HepG2 (cell line): ENCODE data around the gene CMTM8. TPM values are rescaled to one million over a fixed set of nuclear protein-coding genes. Genes with fewer than 3 reads are reported as not detected.

ENCODE experiments used
- ATAC-seq: fragments of 200-7000 bp; cut with Tn5 transposase; 3 replicates; pipeline ENCODE4 v1.9.1; 2020; ENCODE audit warnings: mild to moderate bottlenecking, moderate library complexity
- BruUV-seq: library from RNA; stranded (reverse); fragments of 400-500 nt; replicated peaks from 2 replicates; lab custom pipeline; 2021; lab: Mats Ljungman, UMichigan
- CTCF ChIA-PET: fragments of 300-600 bp; formaldehyde crosslinking; extraction: SDS; loops from one replicate; lab custom pipeline; 2021; ENCODE audit warnings: low total read pairs, inconsistent platforms, low intra/inter-chr PET ratio; lab: Yijun Ruan, JAX
- POLR2A ChIA-PET: fragments of 350-600 bp; sonication (Branson Sonifier 250); formaldehyde crosslinking; loops from one replicate; lab custom pipeline; 2020; ENCODE audit warnings: antibody characterized with exemption, inconsistent platforms; lab: Yijun Ruan, JAX
- DNase-seq: peaks from one replicate; pipeline ENCODE4 v3.0.0-alpha.2; 2015; ENCODE audit warnings: low spot score
- FAIRE-seq: peaks from 3 replicates; lab custom pipeline; 2011; peaks lifted over from hg19 to GRCh38; lab: Jason Lieb, UNC
- H2AFZ ChIP-seq: one replicate; pipeline ENCODE4 v1.6.1; 2011; ENCODE audit warnings: low read length, inconsistent platforms
- H3K27ac ChIP-seq: fragments of 300-600 bp; 3 replicates; pipeline ENCODE4 v1.8.0; 2011; ENCODE audit warnings: mixed run types, mild to moderate bottlenecking, mixed read lengths, low read length, inconsistent platforms; ENCODE audit not compliant: insufficient read depth; ENCODE audit errors: extremely low read length
- H3K27me3 ChIP-seq, 2 experiments: fragments of 200-600 bp in 1 of 2; 2 replicates in 1 of 2; 3 replicates in 1 of 2; pipeline versions ENCODE4 v1.6.0 to v1.8.0; 2011; ENCODE audit warnings: low read length in 2 of 2, mild to moderate bottlenecking in 2 of 2, moderate library complexity in 2 of 2, inconsistent platforms in 1 of 2; ENCODE audit not compliant: insufficient read depth in 2 of 2, control insufficient read depth in 1 of 2
- H3K36me3 ChIP-seq, 2 experiments: fragments of 200-600 bp in 1 of 2; replicated peaks in 1 of 2; 2 replicates in 1 of 2; 3 replicates in 1 of 2; pipeline versions ENCODE4 v1.5.1 to v1.8.0; 2011; ENCODE audit warnings: low read length in 2 of 2, inconsistent platforms in 1 of 2; ENCODE audit not compliant: insufficient read depth in 2 of 2, control insufficient read depth in 1 of 2
- H3K4me1 ChIP-seq: 2 replicates; pipeline ENCODE4 v1.5.1; 2012; ENCODE audit warnings: low read length, inconsistent platforms; ENCODE audit not compliant: insufficient read depth
- H3K4me2 ChIP-seq: 2 replicates; pipeline ENCODE4 v1.6.0; 2011; ENCODE audit warnings: low read depth, low read length, inconsistent platforms
- H3K4me3 ChIP-seq, 3 experiments: fragments of 200-600 bp in 1 of 3; sonication (generic), shearing (Covaris generic) in 1 of 3; replicated peaks in 1 of 3; 2 replicates each; pipeline ENCODE4 v1.5.1; 2011 to 2016; ENCODE audit warnings: low read length in 3 of 3, inconsistent platforms in 2 of 3, low read depth in 2 of 3, mild to moderate bottlenecking in 2 of 3, control low read depth in 1 of 3, mixed read lengths in 1 of 3; ENCODE audit not compliant: insufficient read depth in 1 of 3
- H3K79me2 ChIP-seq: one replicate; pipeline ENCODE4 v1.6.1; 2011; ENCODE audit warnings: low read length, inconsistent platforms; ENCODE audit not compliant: insufficient read depth
- H3K9ac ChIP-seq: 2 replicates; pipeline ENCODE4 v1.6.0; 2011; ENCODE audit warnings: mild to moderate bottlenecking, low read depth, low read length, inconsistent platforms; ENCODE audit not compliant: insufficient read depth
- H3K9me3 ChIP-seq: 2 replicates; pipeline ENCODE4 v1.5.1; 2012; ENCODE audit warnings: mild to moderate bottlenecking, low read length
- H4K20me1 ChIP-seq: 2 replicates; pipeline ENCODE4 v1.6.0; 2011; ENCODE audit warnings: inconsistent platforms, mild to moderate bottlenecking, low read length, moderate library complexity; ENCODE audit not compliant: insufficient read depth
- CBX2 ChIP-seq, 2 experiments: fragments of 200-600 bp in 1 of 2; sonication (generic); formaldehyde crosslinking in 1 of 2; IDR thresholded peaks; 2 replicates each; pipeline versions ENCODE4 v1.7.0 to v1.8.1; 2018 to 2022; ENCODE audit warnings: low read depth in 2 of 2, low read length in 1 of 2, mild to moderate bottlenecking in 1 of 2, missing genetic modification reagents in 1 of 2
- EED ChIP-seq: sonication (generic); formaldehyde crosslinking; IDR thresholded peaks from 2 replicates; pipeline ENCODE4 v1.5.0; 2020; ENCODE audit warnings: mild to moderate bottlenecking, missing genetic modification reagents
- GTF3A ChIP-seq: sonication (generic); formaldehyde crosslinking; conservative IDR thresholded peaks from 2 replicates; pipeline ENCODE4 v1.4.0; 2020; ENCODE audit warnings: mild to moderate bottlenecking, missing genetic modification reagents
- HDAC1 ChIP-seq: sonication (generic); formaldehyde crosslinking; IDR thresholded peaks from 2 replicates; pipeline ENCODE4 v1.5.1; 2020; ENCODE audit warnings: mild to moderate bottlenecking, missing genetic modification reagents
- NCOR1 ChIP-seq: fragments of 200-600 bp; sonication (generic); IDR thresholded peaks from 2 replicates; pipeline ENCODE4 v1.7.0; 2017; ENCODE audit warnings: antibody characterized with exemption, low read length, borderline replicate concordance
- NR3C1 ChIP-seq: sonication (generic); formaldehyde crosslinking; IDR thresholded peaks from 2 replicates; pipeline ENCODE4 v1.4.0; 2020; ENCODE audit warnings: missing genetic modification reagents
- PCBP1 ChIP-seq: fragments of 200-400 bp; formaldehyde crosslinking; IDR thresholded peaks from 2 replicates; pipeline ENCODE4 v1.6.1; 2017; ENCODE audit warnings: mild to moderate bottlenecking, low read depth, low read length, borderline replicate concordance
- PHF20 ChIP-seq: sonication (generic); formaldehyde crosslinking; IDR thresholded peaks from 2 replicates; pipeline ENCODE4 v1.5.0; 2020; ENCODE audit warnings: mild to moderate bottlenecking, missing genetic modification reagents
- ZBTB49 ChIP-seq: sonication (generic); formaldehyde crosslinking; IDR thresholded peaks from 2 replicates; pipeline ENCODE4 v1.4.0; 2020; ENCODE audit warnings: missing genetic modification reagents, borderline replicate concordance
- ZNF414 ChIP-seq: sonication (generic); formaldehyde crosslinking; IDR thresholded peaks from 2 replicates; pipeline ENCODE4 v1.5.0; 2020; ENCODE audit warnings: missing genetic modification reagents
- ZNF460 ChIP-seq: sonication (generic); formaldehyde crosslinking; IDR thresholded peaks from 2 replicates; pipeline ENCODE4 v1.5.1; 2020; ENCODE audit warnings: missing genetic modification reagents, mild to moderate bottlenecking, borderline replicate concordance
- ZNF75D ChIP-seq: sonication (generic); formaldehyde crosslinking; IDR thresholded peaks from 2 replicates; pipeline ENCODE4 v1.8.1; 2023; ENCODE audit warnings: missing genetic modification reagents, mild to moderate bottlenecking, borderline replicate concordance
- ZNF775 ChIP-seq: sonication (generic); formaldehyde crosslinking; IDR thresholded peaks from 2 replicates; pipeline ENCODE4 v1.4.0; 2020; ENCODE audit warnings: missing genetic modification reagents, mild to moderate bottlenecking, moderate library complexity, borderline replicate concordance
- ZNF780A ChIP-seq: sonication (generic); formaldehyde crosslinking; IDR thresholded peaks from 2 replicates; pipeline ENCODE4 v1.8.0; 2022; ENCODE audit warnings: mild to moderate bottlenecking, missing genetic modification reagents, moderate library complexity
- ZNF839 ChIP-seq: sonication (generic); formaldehyde crosslinking; IDR thresholded peaks from 2 replicates; pipeline ENCODE4 v1.4.0; 2020; ENCODE audit warnings: missing genetic modification reagents, mild to moderate bottlenecking, borderline replicate concordance
- WGBS: methylation state at CpG from one replicate; pipeline ENCODE4 v1.1.6; 2017; ENCODE audit warnings: low lambda C conversion rate; 5-methylcytosine and 5-hydroxymethylcytosine counted together
- in situ Hi-C: cut with HindIII; loops from 2 replicates; pipeline ENCODE4 v1.10.0; 2017; ENCODE audit warnings: low pct_unique_long_range_greater_than_20kb; ENCODE audit not compliant: extremely low pct_ligation_motif_present
- intact Hi-C: fragments of 100-400 bp; cut with micrococcal nuclease; formaldehyde crosslinking; loops from one replicate; pipeline ENCODE4 v1.10.0; 2022; ENCODE audit not compliant: unreplicated experiment
- polyA plus RNA-seq, 8 experiments: library from polyadenylated mRNA; depleted of rRNA in 3 of 8; stranded (reverse) in 7 of 8; unstranded in 1 of 8; fragments of >200 nt; fragmentation: Illumina TruSeq in 4 of 8; extraction: Trizol in 4 of 8; gene quantifications; 2 replicates each; pipeline versions ENCODE4 v1.2.1 to v1.2.3, GENCODE V29; 2011 to 2016; ENCODE audit warnings: low read depth in 4 of 8, missing spikeins in 1 of 8, mixed read lengths in 1 of 8; ENCODE audit not compliant: insufficient read depth in 1 of 8
- total RNA-seq, 5 experiments: library from RNA; depleted of rRNA; stranded (reverse); fragments of >200 nt; fragmentation: Illumina TruSeq; extraction: Trizol; gene quantifications; 2 replicates each; pipeline ENCODE4 v1.2.3, GENCODE V29; 2016; ENCODE audit warnings: low read depth in 1 of 5
- TF ChIP-seq, protein P1 (sequence below): sonication (generic); formaldehyde crosslinking; IDR thresholded peaks from 2 replicates; pipeline ENCODE4 v1.4.0; 2020; ENCODE audit warnings: mild to moderate bottlenecking, missing genetic modification reagents
- TF ChIP-seq, protein P2 (sequence below): sonication (generic); formaldehyde crosslinking; IDR thresholded peaks from 2 replicates; pipeline ENCODE4 v1.4.0; 2020; ENCODE audit warnings: missing genetic modification reagents, borderline replicate concordance

The CMTM8 gene
- total and polyA plus RNA-seq, 2 of the 13 experiments (the other 11 are each of a cell fraction or from before 2014, with no cell fraction given) = 8.9 to 15.8 TPM

DNA sequence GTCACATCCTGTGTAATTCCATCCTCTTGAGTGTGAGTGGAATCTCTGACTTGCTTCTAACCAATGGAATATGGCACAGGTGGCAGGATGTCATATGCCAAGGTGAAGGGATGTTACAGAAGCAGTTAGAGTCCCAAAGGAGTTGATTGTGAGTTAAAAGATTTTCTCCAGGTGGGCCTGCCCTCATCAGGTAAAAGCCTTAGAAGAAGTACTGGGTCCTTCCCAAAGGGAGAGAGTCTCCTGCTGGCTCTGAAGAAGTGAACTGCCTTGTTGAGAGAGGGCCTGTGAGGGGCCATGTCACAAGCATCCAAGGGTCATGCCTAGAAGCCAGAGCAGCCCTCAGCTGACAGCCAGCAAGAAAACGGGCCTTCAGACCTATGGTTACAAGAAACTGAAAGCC lies 166.2 kb downstream of the CMTM8 start:
- ATAC-seq = no peak
- H3K4me1 ChIP-seq = peaks cover 44% of the 10 kb centered on the region
- H3K4me3 ChIP-seq = no peak overlapping the region
- no peaks in the 10 kb centered on the region; the same call in 1 of the 2 replicates for H4K20me1 ChIP-seq
- DNase-seq = no peak
- in situ Hi-C loops = no loop called here
- H3K9me3 ChIP-seq = no peaks in the 10 kb centered on the region
- TF ChIP-seq ZNF75D (no peak), PCBP1 (no peak), GTF3A (no peak), ZNF414 (CRISPR knock-in tag) (no peak), ZNF460 (no peak), CBX2 (IDR thresholded peaks at IDR 0.05; ENCODE audit: low read depth, low read length) (no peak), CBX2 (CRISPR knock-in tag; IDR thresholded peaks at IDR 0.05; ENCODE audit: low read depth) (no peak), HDAC1 (CRISPR knock-in tag) (no peak), NR3C1 (CRISPR knock-in tag) (no peak), ZNF775 (CRISPR knock-in tag) (no peak), ZNF780A (CRISPR knock-in tag) (no peak), PHF20 (CRISPR knock-in tag) (no peak), NCOR1 (no peak), EED (CRISPR knock-in tag) (no peak), ZNF839 (CRISPR knock-in tag) (no peak), ZBTB49 (CRISPR knock-in tag) (no peak)
- TF ChIP-seq, protein P1, sequence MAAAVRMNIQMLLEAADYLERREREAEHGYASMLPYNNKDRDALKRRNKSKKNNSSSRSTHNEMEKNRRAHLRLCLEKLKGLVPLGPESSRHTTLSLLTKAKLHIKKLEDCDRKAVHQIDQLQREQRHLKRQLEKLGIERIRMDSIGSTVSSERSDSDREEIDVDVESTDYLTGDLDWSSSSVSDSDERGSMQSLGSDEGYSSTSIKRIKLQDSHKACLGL = no peak
- TF ChIP-seq, protein P2, sequence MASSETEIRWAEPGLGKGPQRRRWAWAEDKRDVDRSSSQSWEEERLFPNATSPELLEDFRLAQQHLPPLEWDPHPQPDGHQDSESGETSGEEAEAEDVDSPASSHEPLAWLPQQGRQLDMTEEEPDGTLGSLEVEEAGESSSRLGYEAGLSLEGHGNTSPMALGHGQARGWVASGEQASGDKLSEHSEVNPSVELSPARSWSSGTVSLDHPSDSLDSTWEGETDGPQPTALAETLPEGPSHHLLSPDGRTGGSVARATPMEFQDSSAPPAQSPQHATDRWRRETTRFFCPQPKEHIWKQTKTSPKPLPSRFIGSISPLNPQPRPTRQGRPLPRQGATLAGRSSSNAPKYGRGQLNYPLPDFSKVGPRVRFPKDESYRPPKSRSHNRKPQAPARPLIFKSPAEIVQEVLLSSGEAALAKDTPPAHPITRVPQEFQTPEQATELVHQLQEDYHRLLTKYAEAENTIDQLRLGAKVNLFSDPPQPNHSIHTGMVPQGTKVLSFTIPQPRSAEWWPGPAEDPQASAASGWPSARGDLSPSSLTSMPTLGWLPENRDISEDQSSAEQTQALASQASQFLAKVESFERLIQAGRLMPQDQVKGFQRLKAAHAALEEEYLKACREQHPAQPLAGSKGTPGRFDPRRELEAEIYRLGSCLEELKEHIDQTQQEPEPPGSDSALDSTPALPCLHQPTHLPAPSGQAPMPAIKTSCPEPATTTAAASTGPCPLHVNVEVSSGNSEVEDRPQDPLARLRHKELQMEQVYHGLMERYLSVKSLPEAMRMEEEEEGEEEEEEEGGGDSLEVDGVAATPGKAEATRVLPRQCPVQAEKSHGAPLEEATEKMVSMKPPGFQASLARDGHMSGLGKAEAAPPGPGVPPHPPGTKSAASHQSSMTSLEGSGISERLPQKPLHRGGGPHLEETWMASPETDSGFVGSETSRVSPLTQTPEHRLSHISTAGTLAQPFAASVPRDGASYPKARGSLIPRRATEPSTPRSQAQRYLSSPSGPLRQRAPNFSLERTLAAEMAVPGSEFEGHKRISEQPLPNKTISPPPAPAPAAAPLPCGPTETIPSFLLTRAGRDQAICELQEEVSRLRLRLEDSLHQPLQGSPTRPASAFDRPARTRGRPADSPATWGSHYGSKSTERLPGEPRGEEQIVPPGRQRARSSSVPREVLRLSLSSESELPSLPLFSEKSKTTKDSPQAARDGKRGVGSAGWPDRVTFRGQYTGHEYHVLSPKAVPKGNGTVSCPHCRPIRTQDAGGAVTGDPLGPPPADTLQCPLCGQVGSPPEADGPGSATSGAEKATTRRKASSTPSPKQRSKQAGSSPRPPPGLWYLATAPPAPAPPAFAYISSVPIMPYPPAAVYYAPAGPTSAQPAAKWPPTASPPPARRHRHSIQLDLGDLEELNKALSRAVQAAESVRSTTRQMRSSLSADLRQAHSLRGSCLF (CRISPR knock-in tag) = no peak
- H3K9ac ChIP-seq = no peak overlapping the region
- no TSS peak for BruUV-seq
- intact Hi-C loops = no loop called here
- no CpG with 5 or more reads among the region's 1 CpG for WGBS
- no peak overlapping the region for H2AFZ ChIP-seq
- FAIRE-seq = no peak
- peaks cover 1 to 6% of the 10 kb centered on the region in 2 experiments; a peak in 2 of 5 replicates for H3K36me3 ChIP-seq
- no peaks in the 10 kb centered on the region for H3K27me3 ChIP-seq
- H3K4me2 ChIP-seq = no peak overlapping the region
- no peak overlapping the region for H3K27ac ChIP-seq
- ChIA-PET POLR2A (no interaction called here), CTCF (no interaction called here)
- H3K79me2 ChIP-seq = peaks cover 22% of the 10 kb centered on the region
